ENCODE measurements around the gene DUS2.

The DUS2 gene

GRCh38 chr16:68065716-68066305 is 42.7 kb downstream of the DUS2 start:
- no peaks in the 10 kb centered on the region for H3K27me3 Mint-ChIP-seq
- DNase-seq (ENCODE audit: low spot score in 2 of 2): no peak
- no peak for ATAC-seq (replicated peaks; ENCODE audit: extremely low read depth, poor library complexity, severe bottlenecking)
- peaks cover 82% of the 10 kb centered on the region for H3K4me1 Mint-ChIP-seq
- no peak overlapping the region for H3K4me3 Mint-ChIP-seq
- peak overlapping the region; percentile 32 for H3K27ac Mint-ChIP-seq (ENCODE audit: low read depth)
- H3K9me3 Mint-ChIP-seq: no peaks in the 10 kb centered on the region
- H3K36me3 Mint-ChIP-seq (ENCODE audit: insufficient read depth): peaks cover 6% of the 10 kb centered on the region

GRCh38 chr16:68066763-68067162 is 43.7 kb downstream of the DUS2 start:
- H3K27ac Mint-ChIP-seq (ENCODE audit: low read depth): peak overlapping the region; percentile 88
- peaks cover 11% of the 10 kb centered on the region for H3K36me3 Mint-ChIP-seq (ENCODE audit: insufficient read depth)
- H3K27me3 Mint-ChIP-seq: no peaks in the 10 kb centered on the region
- DNase-seq (ENCODE audit: low spot score in 2 of 2) (no peak), ATAC-seq (replicated peaks; ENCODE audit: extremely low read depth, poor library complexity, severe bottlenecking) (no peak)
- H3K9me3 Mint-ChIP-seq: no peaks in the 10 kb centered on the region
- H3K4me1 Mint-ChIP-seq: peaks cover 82% of the 10 kb centered on the region
- H3K4me3 Mint-ChIP-seq: no peak overlapping the region

DNA sequence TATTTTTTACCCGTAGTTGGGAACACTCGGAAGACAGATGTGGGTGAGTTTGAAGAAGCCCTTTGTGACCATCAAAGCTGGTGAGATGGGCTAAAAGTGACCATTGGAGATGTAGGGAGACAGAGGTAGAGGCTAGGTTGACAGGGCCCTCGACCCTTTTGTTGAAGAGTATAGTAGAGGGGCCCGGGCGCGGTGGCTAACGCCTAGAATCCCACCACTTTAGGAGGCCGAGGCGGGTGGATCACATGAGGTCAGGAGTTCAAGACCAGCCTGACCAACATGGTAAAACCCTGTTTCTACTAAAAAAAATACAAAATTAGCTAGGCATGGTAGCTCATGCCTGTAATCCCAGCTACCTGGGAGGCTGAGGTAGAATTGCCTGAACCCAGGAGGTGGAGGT is 45.8 kb downstream of the DUS2 start:
- Mint-ChIP-seq H3K4me1 (peaks cover 84% of the 10 kb centered on the region), H3K27ac (ENCODE audit: low read depth) (peak overlapping the region; percentile 35), H3K4me3 (no peak overlapping the region), H3K36me3 (ENCODE audit: insufficient read depth) (peaks cover 8% of the 10 kb centered on the region), H3K27me3 (no peaks in the 10 kb centered on the region), H3K9me3 (no peaks in the 10 kb centered on the region)
- DNase-seq (ENCODE audit: low spot score in 2 of 2) (no peak), ATAC-seq (replicated peaks; ENCODE audit: extremely low read depth, poor library complexity, severe bottlenecking) (no peak)

- H3K27ac Mint-ChIP-seq (ENCODE audit: low read depth): peak overlapping the region; percentile 79
- ATAC-seq (replicated peaks; ENCODE audit: extremely low read depth, poor library complexity, severe bottlenecking) (peak; percentile 58), DNase-seq (ENCODE audit: low spot score in 2 of 2) (peak in 1 of 2 donors; percentile 32)
- H3K4me3 Mint-ChIP-seq: peak overlapping the region; percentile 65
- peaks cover 84% of the 10 kb centered on the region for H3K4me1 Mint-ChIP-seq
- H3K36me3 Mint-ChIP-seq (ENCODE audit: insufficient read depth): peaks cover 10% of the 10 kb centered on the region
- no peaks in the 10 kb centered on the region for H3K9me3 Mint-ChIP-seq
- H3K27me3 Mint-ChIP-seq: no peaks in the 10 kb centered on the region
Measured at GRCh38 chr16:68069511-68070248, 46.6 kb downstream of the DUS2 start.

DNA sequence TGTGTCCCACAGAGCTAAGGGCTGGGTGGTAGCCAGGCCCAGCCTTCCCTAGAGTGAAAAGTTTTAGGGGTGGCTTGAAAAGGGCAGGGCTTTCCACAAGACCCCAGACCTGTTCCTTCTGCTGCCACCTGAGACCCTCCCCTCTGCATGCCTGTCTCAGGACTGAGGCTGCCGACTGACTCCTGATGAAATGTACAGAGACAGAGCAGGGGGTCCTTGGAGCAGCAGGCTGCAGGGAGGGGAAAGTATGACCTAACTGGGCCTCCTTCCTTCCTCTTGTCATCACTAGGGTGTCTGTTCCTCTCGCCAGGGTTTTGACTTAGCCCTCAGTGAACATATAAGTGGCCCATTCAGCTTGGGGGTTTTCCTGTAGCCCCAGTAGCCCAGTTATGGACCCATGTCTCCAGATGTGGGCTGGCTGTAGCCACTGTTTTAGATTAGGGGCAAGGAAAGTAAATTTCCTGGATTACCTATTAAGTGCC is 47.2 kb downstream of the DUS2 start:
- H3K27me3 Mint-ChIP-seq: no peaks in the 10 kb centered on the region
- DNase-seq (ENCODE audit: low spot score in 2 of 2): no peak
- peak; percentile 15 for ATAC-seq (replicated peaks; ENCODE audit: extremely low read depth, poor library complexity, severe bottlenecking)
- peak overlapping the region; percentile 79 for H3K27ac Mint-ChIP-seq (ENCODE audit: low read depth)
- peaks cover 12% of the 10 kb centered on the region for H3K36me3 Mint-ChIP-seq (ENCODE audit: insufficient read depth)
- H3K4me1 Mint-ChIP-seq: peaks cover 84% of the 10 kb centered on the region
- no peaks in the 10 kb centered on the region for H3K9me3 Mint-ChIP-seq
- H3K4me3 Mint-ChIP-seq: peak overlapping the region; percentile 65

GRCh38 chr16:68070806-68071517 is 47.9 kb downstream of the DUS2 start:
- Mint-ChIP-seq H3K27ac (ENCODE audit: low read depth) (peak overlapping the region; percentile 79), H3K4me3 (peak overlapping the region; percentile 65), H3K36me3 (ENCODE audit: insufficient read depth) (peaks cover 12% of the 10 kb centered on the region), H3K27me3 (no peaks in the 10 kb centered on the region), H3K9me3 (no peaks in the 10 kb centered on the region), H3K4me1 (peaks cover 84% of the 10 kb centered on the region)
- ATAC-seq (replicated peaks; ENCODE audit: extremely low read depth, poor library complexity, severe bottlenecking) (no peak), DNase-seq (ENCODE audit: low spot score in 2 of 2) (no peak)

GRCh38 chr16:68071518-68071901 is 48.4 kb downstream of the DUS2 start:
- Mint-ChIP-seq H3K4me1 (peaks cover 84% of the 10 kb centered on the region), H3K4me3 (peak overlapping the region; percentile 65), H3K9me3 (no peaks in the 10 kb centered on the region), H3K27ac (ENCODE audit: low read depth) (peak overlapping the region; percentile 79), H3K36me3 (ENCODE audit: insufficient read depth) (peaks cover 12% of the 10 kb centered on the region), H3K27me3 (no peaks in the 10 kb centered on the region)
- DNase-seq (ENCODE audit: low spot score in 2 of 2) (no peak), ATAC-seq (replicated peaks; ENCODE audit: extremely low read depth, poor library complexity, severe bottlenecking) (no peak)

- Mint-ChIP-seq H3K36me3 (ENCODE audit: insufficient read depth) (peaks cover 14% of the 10 kb centered on the region), H3K27ac (ENCODE audit: low read depth) (no peak overlapping the region), H3K27me3 (no peaks in the 10 kb centered on the region), H3K9me3 (no peaks in the 10 kb centered on the region), H3K4me3 (peak overlapping the region; percentile 38), H3K4me1 (peaks cover 86% of the 10 kb centered on the region)
- ATAC-seq (replicated peaks; ENCODE audit: extremely low read depth, poor library complexity, severe bottlenecking) (no peak), DNase-seq (ENCODE audit: low spot score in 2 of 2) (no peak)
Measured at GRCh38 chr16:68072038-68072695, 49.1 kb downstream of the DUS2 start.

GRCh38 chr16:68073902-68074760 is 51.0 kb downstream of the DUS2 start:
- Mint-ChIP-seq H3K4me3 (peak overlapping the region; percentile 70), H3K27ac (ENCODE audit: low read depth) (peak overlapping the region; percentile 32), H3K4me1 (peaks cover 87% of the 10 kb centered on the region), H3K9me3 (no peaks in the 10 kb centered on the region), H3K27me3 (no peaks in the 10 kb centered on the region), H3K36me3 (ENCODE audit: insufficient read depth) (peaks cover 18% of the 10 kb centered on the region)
- DNase-seq (ENCODE audit: low spot score in 2 of 2) (no peak), ATAC-seq (replicated peaks; ENCODE audit: extremely low read depth, poor library complexity, severe bottlenecking) (no peak)

DNA sequence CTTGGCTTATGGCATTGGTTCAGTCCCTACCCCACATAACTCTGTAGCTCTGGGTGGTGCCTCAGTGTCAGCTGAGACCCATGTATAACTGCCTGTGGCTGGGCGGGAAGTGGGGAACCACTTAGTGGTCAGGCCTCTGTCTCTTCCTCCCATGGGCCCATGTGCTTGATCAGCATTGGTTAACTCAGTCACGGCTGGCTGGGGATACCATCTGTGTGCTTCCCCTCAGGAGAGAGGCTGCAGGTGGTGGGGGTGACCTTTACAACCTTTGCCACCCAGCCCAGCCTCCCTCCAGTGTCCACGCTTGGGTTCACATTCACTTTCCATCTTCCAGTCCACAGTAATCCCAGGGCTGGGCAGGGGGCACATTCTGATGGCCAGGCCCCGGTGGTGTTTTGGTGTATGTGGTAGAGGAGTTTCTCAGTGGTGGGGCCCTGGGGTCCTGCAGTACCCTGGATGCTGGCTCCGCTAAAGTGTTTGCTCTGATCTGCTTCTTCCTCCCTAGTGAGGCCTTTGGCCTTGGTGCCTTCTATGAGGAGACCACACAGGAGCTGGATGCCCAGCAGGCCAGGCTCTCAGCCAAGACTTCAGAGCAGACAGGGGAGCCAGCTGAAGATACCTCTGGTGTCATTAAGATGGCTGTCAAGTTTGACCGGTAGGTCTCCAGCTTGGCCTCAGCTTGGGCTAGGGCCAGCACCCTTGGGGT is 51.9 kb downstream of the DUS2 start:
- peak; percentile 58 to 59 for DNase-seq (ENCODE audit: low spot score in 2 of 2)
- peak overlapping the region; percentile 70 for H3K4me3 Mint-ChIP-seq

GRCh38 chr16:68075980-68076379 is 52.9 kb downstream of the DUS2 start:
- Mint-ChIP-seq H3K27me3 (no peaks in the 10 kb centered on the region), H3K4me3 (peak overlapping the region; percentile 70), H3K9me3 (no peaks in the 10 kb centered on the region), H3K36me3 (ENCODE audit: insufficient read depth) (peaks cover 14% of the 10 kb centered on the region), H3K4me1 (peaks cover 84% of the 10 kb centered on the region), H3K27ac (ENCODE audit: low read depth) (peak overlapping the region; percentile 32)
- no peak for DNase-seq (ENCODE audit: low spot score in 2 of 2)
- ATAC-seq (replicated peaks; ENCODE audit: extremely low read depth, poor library complexity, severe bottlenecking): no peak

More for the DNA sequence above, 51.9 kb downstream of the DUS2 start:
- no peaks in the 10 kb centered on the region for H3K27me3 Mint-ChIP-seq
- peak overlapping the region; percentile 32 for H3K27ac Mint-ChIP-seq (ENCODE audit: low read depth)
- H3K36me3 Mint-ChIP-seq (ENCODE audit: insufficient read depth): peaks cover 16% of the 10 kb centered on the region
- peak; percentile 76 for ATAC-seq (replicated peaks; ENCODE audit: extremely low read depth, poor library complexity, severe bottlenecking)
- H3K9me3 Mint-ChIP-seq: no peaks in the 10 kb centered on the region
- H3K4me1 Mint-ChIP-seq: peaks cover 87% of the 10 kb centered on the region

Data from central memory CD8-positive, alpha-beta T cell (primary cell).